Neural cell (in vitro differentiated cells): ENCODE results near the gene TNNT3. TPM values are rescaled to one million over a fixed set of nuclear protein-coding genes. Genes with fewer than 3 reads are reported as not detected.

ENCODE experiments used
- H2AFZ ChIP-seq: fragments of 200-600, 300-800 bp; sonication (generic), shearing (Covaris generic); 2 replicates; pipeline ENCODE4 v1.6.0; 2014; ENCODE audit warnings: low read depth, mild to moderate bottlenecking, antibody characterized with exemption, low read length, moderate library complexity
- H3F3A ChIP-seq: fragments of 200-600 bp; shearing (Covaris generic); 2 replicates; pipeline ENCODE4 v1.6.1; 2016; ENCODE audit warnings: mild to moderate bottlenecking, moderate library complexity, mixed read lengths, antibody characterized with exemption, low read length; ENCODE audit not compliant: insufficient read depth, poor library complexity, severe bottlenecking
- H3K27ac ChIP-seq: fragments of 200-600, 300-800 bp; sonication (generic), shearing (Covaris generic); 2 replicates; pipeline ENCODE4 v1.5.1; 2014; ENCODE audit warnings: mild to moderate bottlenecking, low read length, moderate library complexity
- H3K27me3 ChIP-seq: fragments of 300-800, 200-600 bp; sonication (generic), shearing (Covaris generic); 2 replicates; pipeline ENCODE4 v1.6.0; 2014; ENCODE audit warnings: mild to moderate bottlenecking, low read depth, low read length, moderate library complexity; ENCODE audit not compliant: insufficient read depth
- H3K36me3 ChIP-seq: fragments of 300-800, 200-600 bp; sonication (generic), shearing (Covaris generic); 2 replicates; pipeline ENCODE4 v1.5.1; 2014; ENCODE audit warnings: mild to moderate bottlenecking, antibody characterized with exemption, low read length, moderate library complexity; ENCODE audit not compliant: insufficient read depth
- H3K4me2 ChIP-seq: fragments of 300-800, 200-600 bp; sonication (generic), shearing (Covaris generic); 2 replicates; pipeline ENCODE4 v1.6.0; 2014; ENCODE audit warnings: mild to moderate bottlenecking, low read length
- H3K4me3 ChIP-seq: fragments of 300-800, 200-600 bp; sonication (generic), shearing (Covaris generic); 2 replicates; pipeline ENCODE4 v1.5.1; 2014; ENCODE audit warnings: mild to moderate bottlenecking, low read length, moderate library complexity
- H3K79me2 ChIP-seq: fragments of 200-600 bp; shearing (Covaris generic); replicated peaks from 2 replicates; pipeline ENCODE4 v1.6.0; 2014; ENCODE audit warnings: mild to moderate bottlenecking, low read length, moderate library complexity; ENCODE audit not compliant: insufficient read depth
- H3K9ac ChIP-seq: fragments of 300-800, 200-600 bp; sonication (generic), shearing (Covaris generic); 2 replicates; pipeline ENCODE4 v1.6.1; 2016; ENCODE audit warnings: mild to moderate bottlenecking, low read length, mixed read lengths
- H3K9me2 ChIP-seq: fragments of 200-600 bp; shearing (Covaris generic); 2 replicates; pipeline ENCODE4 v1.6.1; 2016; ENCODE audit warnings: mild to moderate bottlenecking, low read length, mixed read lengths; ENCODE audit not compliant: insufficient read depth
- H3K9me3 ChIP-seq: fragments of 200-600, 300-800 bp; sonication (generic), shearing (Covaris generic); 2 replicates; pipeline ENCODE4 v1.6.1; 2016; ENCODE audit warnings: mild to moderate bottlenecking, mixed run types, low read length, moderate library complexity, mixed read lengths
- H4K20me1 ChIP-seq: fragments of 200-600 bp; shearing (Covaris generic); 2 replicates; pipeline ENCODE4 v1.6.1; 2016; ENCODE audit warnings: mild to moderate bottlenecking, mixed run types; ENCODE audit not compliant: insufficient read depth
- EP300 ChIP-seq: fragments of 450-650 bp; conservative IDR thresholded peaks from 2 replicates; pipeline ENCODE4 v1.6.1; 2014; ENCODE audit warnings: antibody characterized with exemption, mild to moderate bottlenecking, moderate library complexity; ENCODE audit not compliant: poor library complexity, severe bottlenecking
- EZH2 ChIP-seq: fragments of 200-600, 300-800 bp; shearing (Covaris generic), sonication (generic); IDR thresholded peaks from 2 replicates; pipeline ENCODE4 v1.6.1; 2014; ENCODE audit warnings: antibody characterized with exemption, low read length, borderline replicate concordance, mild to moderate bottlenecking; ENCODE audit not compliant: insufficient read depth, poor library complexity, severe bottlenecking
- MXI1 ChIP-seq: fragments of 450-650 bp; conservative IDR thresholded peaks from 2 replicates; pipeline ENCODE4 v1.6.1; 2014; ENCODE audit warnings: antibody characterized with exemption, mild to moderate bottlenecking; ENCODE audit not compliant: poor library complexity, severe bottlenecking
- POLR2AphosphoS5 ChIP-seq: IDR thresholded peaks from 2 replicates; pipeline ENCODE4 v1.6.1; 2012
- RAD21 ChIP-seq: fragments of 450-650 bp; conservative IDR thresholded peaks from 2 replicates; pipeline ENCODE4 v1.6.1; 2014; ENCODE audit warnings: antibody characterized with exemption, mild to moderate bottlenecking, moderate library complexity
- REST ChIP-seq: IDR thresholded peaks from 2 replicates; pipeline ENCODE4 v1.6.1; 2012; ENCODE audit warnings: borderline replicate concordance
- SMC3 ChIP-seq: fragments of 450-650 bp; conservative IDR thresholded peaks from 2 replicates; pipeline ENCODE4 v1.6.1; 2014; ENCODE audit warnings: antibody characterized with exemption, mild to moderate bottlenecking, moderate library complexity; ENCODE audit not compliant: poor library complexity
- TAF1 ChIP-seq: IDR thresholded peaks from 2 replicates; pipeline ENCODE4 v1.6.1; 2012; ENCODE audit warnings: low read depth
- polyA plus RNA-seq: library from polyadenylated mRNA; depleted of rRNA; stranded (reverse); fragments of >200 nt; gene quantifications from 2 replicates; pipeline ENCODE4 v1.2.3, GENCODE V29; 2014
- TF ChIP-seq, protein P1 (sequence below): fragments of 450-650 bp; IDR thresholded peaks from 2 replicates; pipeline ENCODE4 v1.5.1; 2014; ENCODE audit warnings: antibody characterized with exemption, mild to moderate bottlenecking, moderate library complexity; ENCODE audit not compliant: poor library complexity, severe bottlenecking

The TNNT3 gene
- polyA plus RNA-seq, 1 donor from 2014 or later = not detected

- Histone ChIP-seq H4K20me1 (no peaks in the 10 kb centered on the region), H3K4me3 (no peak overlapping the region), H3K9me3 (no peaks in the 10 kb centered on the region), H3K79me2 (no peaks in the 10 kb centered on the region), H2AFZ (no peak overlapping the region), H3F3A (no peaks in the 10 kb centered on the region), H3K36me3 (no peaks in the 10 kb centered on the region), H3K9ac (no peak overlapping the region), H3K27me3 (no peaks in the 10 kb centered on the region), H3K4me2 (no peak overlapping the region), H3K9me2 (no peaks in the 10 kb centered on the region), H3K27ac (no peak overlapping the region)
- no peak for TF ChIP-seq POLR2AphosphoS5
- TF ChIP-seq REST = no peak
- no peak for TF ChIP-seq SMC3
- TF ChIP-seq MXI1 = no peak
- TF ChIP-seq, protein P1, sequence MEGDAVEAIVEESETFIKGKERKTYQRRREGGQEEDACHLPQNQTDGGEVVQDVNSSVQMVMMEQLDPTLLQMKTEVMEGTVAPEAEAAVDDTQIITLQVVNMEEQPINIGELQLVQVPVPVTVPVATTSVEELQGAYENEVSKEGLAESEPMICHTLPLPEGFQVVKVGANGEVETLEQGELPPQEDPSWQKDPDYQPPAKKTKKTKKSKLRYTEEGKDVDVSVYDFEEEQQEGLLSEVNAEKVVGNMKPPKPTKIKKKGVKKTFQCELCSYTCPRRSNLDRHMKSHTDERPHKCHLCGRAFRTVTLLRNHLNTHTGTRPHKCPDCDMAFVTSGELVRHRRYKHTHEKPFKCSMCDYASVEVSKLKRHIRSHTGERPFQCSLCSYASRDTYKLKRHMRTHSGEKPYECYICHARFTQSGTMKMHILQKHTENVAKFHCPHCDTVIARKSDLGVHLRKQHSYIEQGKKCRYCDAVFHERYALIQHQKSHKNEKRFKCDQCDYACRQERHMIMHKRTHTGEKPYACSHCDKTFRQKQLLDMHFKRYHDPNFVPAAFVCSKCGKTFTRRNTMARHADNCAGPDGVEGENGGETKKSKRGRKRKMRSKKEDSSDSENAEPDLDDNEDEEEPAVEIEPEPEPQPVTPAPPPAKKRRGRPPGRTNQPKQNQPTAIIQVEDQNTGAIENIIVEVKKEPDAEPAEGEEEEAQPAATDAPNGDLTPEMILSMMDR = no peak
- no peak for TF ChIP-seq RAD21
- no peak for TF ChIP-seq EZH2
- TF ChIP-seq EP300 = no peak
- TF ChIP-seq TAF1 = no peak
These were observed 19.8 kb upstream of the TNNT3 start for GRCh38 chr11:1899686-1900085.

DNA sequence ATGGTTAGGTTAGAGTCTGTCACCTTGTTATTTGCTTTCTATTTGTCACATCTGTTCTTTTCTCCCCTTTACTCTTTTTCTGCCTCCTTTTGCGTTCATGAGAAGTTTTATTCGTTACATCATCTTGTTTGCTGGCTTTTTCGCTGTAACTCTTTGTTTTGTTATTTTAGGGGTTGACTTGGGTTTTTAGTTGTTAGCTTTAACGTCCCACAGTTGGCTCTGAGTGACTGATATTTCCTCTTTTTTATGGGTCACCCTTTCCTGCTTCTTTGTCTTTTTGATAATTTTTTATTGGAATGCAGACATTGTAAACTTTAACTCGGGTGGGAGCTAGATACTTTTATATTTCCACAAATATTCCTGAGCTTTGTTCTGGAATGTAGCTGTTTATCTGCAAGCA lies 13.3 kb upstream of the TNNT3 start:
- Histone ChIP-seq H3K27me3 (no peaks in the 10 kb centered on the region), H3K9me3 (no peaks in the 10 kb centered on the region), H3F3A (no peaks in the 10 kb centered on the region), H2AFZ (no peak overlapping the region), H3K27ac (no peak overlapping the region), H3K4me3 (no peak overlapping the region), H3K9ac (no peak overlapping the region), H3K4me2 (no peak overlapping the region), H3K36me3 (no peaks in the 10 kb centered on the region), H3K79me2 (no peaks in the 10 kb centered on the region), H4K20me1 (no peaks in the 10 kb centered on the region), H3K9me2 (no peaks in the 10 kb centered on the region)
- TF ChIP-seq EP300 = no peak
